Stomach (tissue), 4 donors: Measurements from ENCODE around the gene KLB.

Source experiments
- CTCF ChIP-seq, 7 experiments: fragments of 450-650 bp in 4 of 7; fragments of 200-600 bp in 3 of 7; sonication (generic) in 3 of 7; IDR thresholded peaks; one replicate each; pipeline ENCODE4 v1.5.1; 2016 to 2019; ENCODE audit warnings: antibody characterized with exemption in 7 of 7, control low read depth in 2 of 7, mild to moderate bottlenecking in 1 of 7
- POLR2A ChIP-seq, 4 donors: fragments of 450-650 bp; IDR thresholded peaks; one replicate each; pipeline ENCODE4 v1.6.1; 2016; ENCODE audit warnings: antibody characterized with exemption in 4 of 4, control low read depth in 2 of 4, mild to moderate bottlenecking in 1 of 4, moderate library complexity in 1 of 4
- POLR2AphosphoS5 ChIP-seq, 3 donors: sonication (generic); formaldehyde crosslinking; IDR thresholded peaks; one replicate each; pipeline ENCODE4 v1.6.1; 2016; ENCODE audit warnings: antibody characterized with exemption in 3 of 3

- TF ChIP-seq CTCF (IDR thresholded peaks at IDR 0.05), result no peak
- no peak for TF ChIP-seq POLR2A (IDR thresholded peaks at IDR 0.05)
- TF ChIP-seq POLR2AphosphoS5 (IDR thresholded peaks at IDR 0.05), result no peak
Measured at GRCh38 chr4:39394706-39395105, 12.0 kb upstream of the KLB start.
